Epithelial cell of esophagus (primary cell): ENCODE measurements around the gene GRB2.
A peak's percentile ranks its signal among the peaks of the same experiment; 100 is the strongest.

ENCODE experiments used
- DNase-seq: peaks from one replicate; pipeline ENCODE4 v3.0.0; 2010; ENCODE audit warnings: low read depth
- H3K4me3 ChIP-seq: 2 replicates; pipeline ENCODE4 v1.5.1; 2011; ENCODE audit warnings: mild to moderate bottlenecking, low read length, control low read depth
- CTCF ChIP-seq: IDR thresholded peaks from 2 replicates; pipeline ENCODE4 v1.5.1; 2011; ENCODE audit warnings: low read depth, mild to moderate bottlenecking, low read length, control low read depth, inconsistent platforms; ENCODE audit not compliant: insufficient read depth; ENCODE audit errors: missing control alignments

Gene GRB2

DNA sequence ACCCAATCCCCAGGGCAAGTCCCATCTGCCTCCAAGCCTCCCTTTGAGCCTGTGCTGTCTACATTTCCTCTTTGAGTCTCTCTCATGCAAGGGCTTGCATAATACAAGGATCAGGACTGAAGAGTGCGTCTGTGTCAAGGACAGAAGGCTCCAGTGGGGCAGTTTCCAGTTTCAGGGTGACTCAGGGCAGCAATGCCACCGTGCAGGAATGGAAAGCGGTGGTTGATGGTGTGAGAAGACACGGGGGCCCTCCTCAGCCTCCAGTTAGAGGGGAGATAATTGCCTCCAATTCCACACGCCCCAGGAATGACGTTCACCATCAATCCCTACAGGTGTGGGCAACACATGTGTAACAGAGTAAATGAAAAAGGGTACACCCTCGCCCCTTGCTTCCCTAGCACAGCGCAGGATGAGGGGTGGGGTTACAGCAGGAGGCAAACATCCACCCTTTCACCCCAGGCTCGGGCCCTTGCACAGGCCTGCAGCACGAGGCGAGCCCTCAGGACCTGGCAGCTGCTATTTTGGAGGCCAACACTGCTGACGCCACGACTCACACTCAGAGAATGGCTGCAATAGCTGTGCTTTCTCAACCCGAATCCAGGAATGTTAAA is 91.4 kb downstream of the GRB2 start:
- DNase-seq: peak; percentile 32
- no peak for TF ChIP-seq CTCF
- no peak overlapping the region for H3K4me3 ChIP-seq

DNA sequence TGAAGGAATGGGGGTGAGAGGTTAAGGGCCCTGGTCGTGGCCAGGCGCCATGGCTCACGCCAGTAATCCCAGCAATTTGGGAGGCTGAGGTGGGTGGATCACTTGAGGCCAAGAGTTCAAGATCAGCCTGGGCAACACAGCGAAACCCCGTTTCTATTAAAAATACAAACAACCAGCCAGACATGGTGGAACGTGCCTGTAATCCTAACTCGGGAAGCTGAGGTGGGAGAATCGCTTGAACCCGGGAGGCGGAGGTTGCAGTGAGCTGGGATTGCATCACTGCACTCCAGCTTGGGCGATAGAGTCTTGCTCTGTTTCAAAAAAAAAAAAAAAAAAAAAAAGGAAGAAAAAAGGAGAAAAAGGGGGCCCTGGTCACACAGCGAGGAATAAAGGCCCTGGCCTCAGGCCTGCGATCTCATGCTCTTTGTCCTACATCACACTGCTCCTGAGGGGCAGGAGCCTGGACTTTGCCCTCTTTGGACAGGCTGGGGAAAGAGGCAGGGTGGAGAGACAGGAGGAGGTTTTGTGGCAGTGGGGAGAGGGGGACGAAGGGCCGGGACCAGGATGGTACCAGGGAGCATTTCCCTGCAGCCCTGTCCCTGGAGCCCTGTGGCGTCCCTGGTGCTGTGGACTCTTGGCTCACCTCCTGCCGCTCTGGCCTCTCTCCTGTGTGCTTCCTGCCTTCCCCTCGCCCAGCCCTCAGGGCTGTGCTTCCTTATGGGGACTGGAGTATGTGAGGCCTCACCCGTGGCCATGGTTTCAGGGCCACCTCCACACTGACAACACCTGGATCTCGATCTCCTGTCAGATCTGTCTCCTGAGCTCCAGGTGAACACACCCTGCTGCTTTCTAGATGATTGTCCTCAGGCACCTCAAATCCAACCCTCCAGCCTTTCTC is 96.5 kb downstream of the GRB2 start:
- TF ChIP-seq CTCF: no peak
- DNase-seq: no peak
- no peak overlapping the region for H3K4me3 ChIP-seq

DNA sequence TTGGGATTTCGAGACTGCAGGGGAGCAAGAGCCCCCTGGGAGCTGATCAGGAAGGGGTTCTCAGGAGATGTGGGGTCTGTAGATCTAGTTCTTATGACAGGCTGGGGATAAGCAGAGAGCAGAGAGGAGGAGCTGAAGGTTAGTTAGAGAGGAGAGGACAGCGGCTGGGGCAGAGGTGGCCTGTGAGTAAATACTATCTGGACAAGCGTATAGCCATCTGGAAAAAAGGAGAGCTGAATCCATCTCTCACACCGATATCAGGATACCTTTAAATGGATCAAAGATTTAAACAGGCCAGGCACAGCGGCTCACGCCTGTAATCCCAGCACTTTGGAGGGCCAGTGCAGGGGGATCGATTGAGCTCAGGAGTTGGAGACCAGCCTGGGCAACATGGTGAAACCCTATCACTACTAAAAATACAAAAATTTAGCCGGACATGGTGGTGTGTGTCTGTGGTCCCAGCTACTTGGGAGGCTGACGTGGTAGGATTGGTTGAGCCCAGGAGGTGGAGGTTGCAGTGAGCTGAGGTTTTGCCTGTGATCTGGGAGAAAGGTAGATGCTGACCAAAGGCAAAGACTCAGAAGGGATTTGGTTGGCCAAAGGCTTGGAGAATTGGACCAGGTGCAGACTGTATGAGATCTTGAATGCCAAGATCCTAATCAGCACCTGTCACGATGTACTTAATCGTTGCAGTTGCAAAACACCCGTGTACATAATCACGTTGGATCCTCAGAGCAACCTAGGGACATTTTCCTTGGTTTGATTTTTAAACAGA is 97.3 kb downstream of the GRB2 start:
- H3K4me3 ChIP-seq: no peak overlapping the region
- no peak for TF ChIP-seq CTCF
- no peak for DNase-seq

DNA sequence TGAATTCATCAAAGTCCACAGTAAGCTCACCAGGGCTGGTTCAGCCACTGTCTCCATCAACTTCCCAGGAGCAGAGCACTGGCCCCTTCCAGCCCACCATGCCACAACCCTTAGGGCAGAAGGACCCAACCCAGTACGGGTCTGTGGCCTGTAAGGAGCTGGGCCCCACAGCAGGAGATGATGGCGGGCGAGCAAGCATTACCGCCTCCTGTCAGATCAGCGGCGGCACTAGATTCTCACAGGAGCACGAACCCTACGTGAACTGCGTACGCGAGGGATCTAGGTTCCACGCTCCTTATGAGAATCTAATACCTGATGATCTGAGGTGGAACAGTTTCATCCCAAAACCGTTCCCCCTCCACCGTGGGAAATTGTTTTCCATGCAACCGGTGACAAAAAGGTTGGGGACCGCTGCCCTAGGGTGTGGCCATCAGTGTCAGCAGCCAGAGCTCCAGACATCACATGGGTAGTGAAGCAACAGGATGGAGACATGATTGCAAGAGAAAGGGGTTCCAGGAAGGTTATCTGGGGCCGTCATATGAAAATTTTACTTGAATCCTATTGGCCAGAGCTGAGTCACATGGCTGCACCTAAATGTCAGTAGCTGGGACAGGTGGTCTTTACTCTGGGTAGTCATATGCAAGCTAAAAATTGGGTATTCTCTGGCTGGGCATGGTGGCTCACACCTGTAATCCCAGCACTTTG is 103.8 kb downstream of the GRB2 start:
- H3K4me3 ChIP-seq: no peak overlapping the region
- TF ChIP-seq CTCF: no peak
- no peak for DNase-seq

DNA sequence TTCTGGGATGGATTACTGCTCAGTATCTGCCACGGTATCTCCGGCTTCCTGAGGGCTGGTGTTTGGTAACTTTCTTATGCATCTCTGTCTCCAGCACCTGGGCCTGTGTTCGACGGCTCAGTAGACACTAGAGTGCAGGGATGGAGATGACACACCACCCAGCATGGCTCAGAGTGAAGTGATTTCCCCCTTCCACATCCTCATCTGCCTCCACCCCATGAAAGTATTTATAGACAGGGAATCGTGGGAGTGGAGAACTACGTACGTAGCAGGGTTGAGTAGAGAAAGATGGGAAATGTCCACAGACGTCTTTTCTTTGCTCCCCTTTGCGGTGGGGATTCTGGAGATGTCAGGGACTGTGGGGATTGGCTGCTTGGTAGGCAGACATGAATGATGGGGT is 104.4 kb downstream of the GRB2 start:
- H3K4me3 ChIP-seq: no peak overlapping the region
- no peak for TF ChIP-seq CTCF
- DNase-seq: no peak

DNA sequence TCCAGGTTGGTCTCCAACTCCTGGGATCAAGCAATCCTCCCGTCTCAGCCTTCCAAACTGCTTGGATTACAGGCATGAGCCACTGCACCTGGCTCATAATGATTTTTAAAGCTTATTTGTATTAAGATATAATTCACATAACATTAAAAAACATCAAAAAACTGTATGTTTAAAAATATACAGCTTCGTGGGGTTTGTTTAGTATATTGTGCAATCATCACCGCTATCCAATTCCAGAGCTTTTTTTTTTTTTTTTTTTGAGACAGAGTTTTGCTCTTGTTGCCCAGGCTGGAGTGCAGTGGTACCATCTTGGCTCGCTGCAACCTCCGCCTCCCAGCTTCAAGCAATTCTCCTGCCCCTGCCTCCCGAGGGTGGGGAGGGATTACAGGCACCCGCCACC is 105.2 kb downstream of the GRB2 start:
- TF ChIP-seq CTCF: no peak
- H3K4me3 ChIP-seq: no peak overlapping the region
- DNase-seq: no peak
